ENCODE measurements around the gene ESR1.

DNA sequence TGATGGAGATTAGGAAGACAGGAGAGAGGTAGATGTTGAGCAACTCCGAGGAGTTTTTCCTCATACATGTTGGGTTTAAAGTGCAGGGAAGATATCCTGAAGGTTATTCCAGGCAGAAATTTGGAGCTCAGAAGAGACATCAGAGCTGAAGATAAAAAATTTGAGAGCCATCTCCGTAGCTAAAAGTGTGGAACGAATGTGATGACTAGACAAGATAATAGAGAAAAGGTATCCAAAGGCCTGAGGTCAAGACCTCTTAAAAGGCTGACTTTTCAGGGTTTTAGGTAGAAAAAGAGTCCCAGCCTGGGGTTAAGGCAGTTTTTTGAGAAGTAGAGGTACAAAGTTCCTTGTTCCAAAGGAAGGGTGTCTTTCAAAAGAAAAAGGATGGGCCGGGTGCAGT is 214.8 kb downstream of the ESR1 start:
- TF ChIP-seq, protein P1, sequence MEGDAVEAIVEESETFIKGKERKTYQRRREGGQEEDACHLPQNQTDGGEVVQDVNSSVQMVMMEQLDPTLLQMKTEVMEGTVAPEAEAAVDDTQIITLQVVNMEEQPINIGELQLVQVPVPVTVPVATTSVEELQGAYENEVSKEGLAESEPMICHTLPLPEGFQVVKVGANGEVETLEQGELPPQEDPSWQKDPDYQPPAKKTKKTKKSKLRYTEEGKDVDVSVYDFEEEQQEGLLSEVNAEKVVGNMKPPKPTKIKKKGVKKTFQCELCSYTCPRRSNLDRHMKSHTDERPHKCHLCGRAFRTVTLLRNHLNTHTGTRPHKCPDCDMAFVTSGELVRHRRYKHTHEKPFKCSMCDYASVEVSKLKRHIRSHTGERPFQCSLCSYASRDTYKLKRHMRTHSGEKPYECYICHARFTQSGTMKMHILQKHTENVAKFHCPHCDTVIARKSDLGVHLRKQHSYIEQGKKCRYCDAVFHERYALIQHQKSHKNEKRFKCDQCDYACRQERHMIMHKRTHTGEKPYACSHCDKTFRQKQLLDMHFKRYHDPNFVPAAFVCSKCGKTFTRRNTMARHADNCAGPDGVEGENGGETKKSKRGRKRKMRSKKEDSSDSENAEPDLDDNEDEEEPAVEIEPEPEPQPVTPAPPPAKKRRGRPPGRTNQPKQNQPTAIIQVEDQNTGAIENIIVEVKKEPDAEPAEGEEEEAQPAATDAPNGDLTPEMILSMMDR (IDR thresholded peaks at IDR 0.05), result no peak
- no peak for TF ChIP-seq EP300 (IDR thresholded peaks at IDR 0.05)
